Adrenal gland (tissue), 5 donors: ENCODE measurements around the gene DLG2.

Experiments
- POLR2A ChIP-seq, 2 donors: fragments of 450-650 bp; IDR thresholded peaks; one replicate each; pipeline ENCODE4 v1.6.1; 2017; ENCODE audit warnings: antibody characterized with exemption in 2 of 2, mild to moderate bottlenecking in 2 of 2, moderate library complexity in 1 of 2
- TF ChIP-seq, protein P1 (sequence below), 6 experiments: fragments of 450-650 bp in 4 of 6; fragments of 200-600 bp in 2 of 6; sonication (generic) in 1 of 6; IDR thresholded peaks; 1 replicate in 5 of 6; 2 replicates in 1 of 6; pipeline versions ENCODE4 v1.5.1 to v1.8.0; 2016 to 2021; ENCODE audit warnings: antibody characterized with exemption in 6 of 6, mild to moderate bottlenecking in 2 of 6, moderate library complexity in 1 of 6
- donor health status: DM: no; HTN: no; CAD: no.

DNA sequence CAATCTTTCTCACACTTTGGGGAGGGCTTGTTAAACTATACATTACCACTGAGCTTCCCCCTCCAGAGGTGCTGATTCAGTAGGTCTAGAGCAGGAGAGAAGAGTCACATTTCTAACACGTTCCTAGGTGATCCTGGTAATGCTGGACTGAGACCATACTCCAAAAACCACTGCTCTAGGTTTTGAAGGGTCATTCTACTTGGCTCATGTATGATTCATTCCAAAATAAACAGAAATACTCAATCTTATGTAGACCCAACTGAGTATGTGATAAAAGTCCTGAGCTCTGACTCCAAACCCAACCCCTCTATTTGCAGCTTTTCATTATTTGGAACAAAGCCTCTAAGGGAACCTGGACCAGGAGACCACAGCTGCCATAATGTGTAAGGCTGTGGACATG lies 1558.1 kb downstream of the DLG2 start:
- TF ChIP-seq POLR2A (IDR thresholded peaks at IDR 0.05), result no peak
- TF ChIP-seq, protein P1, sequence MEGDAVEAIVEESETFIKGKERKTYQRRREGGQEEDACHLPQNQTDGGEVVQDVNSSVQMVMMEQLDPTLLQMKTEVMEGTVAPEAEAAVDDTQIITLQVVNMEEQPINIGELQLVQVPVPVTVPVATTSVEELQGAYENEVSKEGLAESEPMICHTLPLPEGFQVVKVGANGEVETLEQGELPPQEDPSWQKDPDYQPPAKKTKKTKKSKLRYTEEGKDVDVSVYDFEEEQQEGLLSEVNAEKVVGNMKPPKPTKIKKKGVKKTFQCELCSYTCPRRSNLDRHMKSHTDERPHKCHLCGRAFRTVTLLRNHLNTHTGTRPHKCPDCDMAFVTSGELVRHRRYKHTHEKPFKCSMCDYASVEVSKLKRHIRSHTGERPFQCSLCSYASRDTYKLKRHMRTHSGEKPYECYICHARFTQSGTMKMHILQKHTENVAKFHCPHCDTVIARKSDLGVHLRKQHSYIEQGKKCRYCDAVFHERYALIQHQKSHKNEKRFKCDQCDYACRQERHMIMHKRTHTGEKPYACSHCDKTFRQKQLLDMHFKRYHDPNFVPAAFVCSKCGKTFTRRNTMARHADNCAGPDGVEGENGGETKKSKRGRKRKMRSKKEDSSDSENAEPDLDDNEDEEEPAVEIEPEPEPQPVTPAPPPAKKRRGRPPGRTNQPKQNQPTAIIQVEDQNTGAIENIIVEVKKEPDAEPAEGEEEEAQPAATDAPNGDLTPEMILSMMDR (IDR thresholded peaks at IDR 0.05), result no peak
